ENCODE data around the gene MGAT5.

- TF ChIP-seq POLR2A (IDR thresholded peaks at IDR 0.05), result no peak
- TF ChIP-seq CTCF (IDR thresholded peaks at IDR 0.05), result no peak
- no peak for TF ChIP-seq EP300 (IDR thresholded peaks at IDR 0.05)
Observed at GRCh38 chr2:134225173-134225572, 28.7 kb upstream of the MGAT5 start.
